Cardiac fibroblast (primary cell): ENCODE results near the gene C15orf62.

Source experiments
- DNase-seq, 2 donors: peaks; one replicate each; pipeline versions ENCODE4 v3.0.0 to v3.0.0-alpha.2; 2010; ENCODE audit warnings: low read depth in 2 of 2
- H3K4me3 ChIP-seq, 2 donors: replicated peaks in 1 of 2; 1 replicate in 1 of 2; 2 replicates in 1 of 2; pipeline ENCODE4 v1.5.1; 2011; ENCODE audit warnings: low read depth in 2 of 2, low read length in 2 of 2, mild to moderate bottlenecking in 2 of 2, moderate library complexity in 1 of 2
- CTCF ChIP-seq: IDR thresholded peaks from one replicate; pipeline ENCODE4 v1.5.1; 2011; ENCODE audit warnings: low read depth, mild to moderate bottlenecking, low read length, inconsistent platforms

C15orf62 gene

GRCh38 chr15:40754883-40755811 lies 14.6 kb upstream of the C15orf62 start, which contains the start of gene RMDN3:
RMDN3 (minus strand) TSS chr15:40755254; CDS start chr15:40754783, 471 bp downstream.
- TF ChIP-seq CTCF = no peak
- peak; percentile 88 to 94 for DNase-seq
- H3K4me3 ChIP-seq = peak within 1 kb of the TSS; percentile 94 to 98

- peak in 1 of 2 donors; percentile 5 for DNase-seq
- peak overlapping the region; percentile 94 to 98 for H3K4me3 ChIP-seq
- TF ChIP-seq CTCF = no peak
These were observed 14.0 kb upstream of the C15orf62 start for GRCh38 chr15:40755812-40756208.

GRCh38 chr15:40756938-40757337 lies 12.8 kb upstream of the C15orf62 start:
- DNase-seq = no peak
- no peak overlapping the region for H3K4me3 ChIP-seq
- no peak for TF ChIP-seq CTCF

- DNase-seq = no peak
- no peak overlapping the region for H3K4me3 ChIP-seq
- TF ChIP-seq CTCF = no peak
These were observed 9.8 kb upstream of the C15orf62 start for GRCh38 chr15:40759961-40760360.

GRCh38 chr15:40762919-40763800 lies 6.6 kb upstream of the C15orf62 start:
- peak overlapping the region; percentile 46 to 59 for H3K4me3 ChIP-seq
- peak; percentile 52 to 62 for DNase-seq
- TF ChIP-seq CTCF = no peak

- TF ChIP-seq CTCF = peak; percentile 14
- DNase-seq = peak; percentile 54 to 74
- H3K4me3 ChIP-seq = peak within 1 kb of the TSS; percentile 46 to 59
These were observed 5.8 kb upstream of the C15orf62 start, which contains the start of gene GCHFR for GRCh38 chr15:40763801-40764628. GCHFR (plus strand) TSS chr15:40764068; CDS start chr15:40764181, 113 bp downstream.
